Nephron progenitor cell (in vitro differentiated cells): ENCODE data around the gene TGIF1.
A peak's percentile ranks its signal among the peaks of the same experiment; 100 is the strongest.

Source experiments
- DNase-seq: peaks from one replicate; pipeline ENCODE4 v3.0.0; 2021
- H3K27ac Mint-ChIP-seq: 2 replicates; pipeline ENCODE4 v1.8.0; 2021; ENCODE audit warnings: mild to moderate bottlenecking, moderate library complexity, mixed read lengths
- H3K27me3 Mint-ChIP-seq: 2 replicates; pipeline ENCODE4 v1.8.0; 2021; ENCODE audit warnings: mild to moderate bottlenecking, low read depth, mixed read lengths; ENCODE audit not compliant: poor library complexity
- H3K36me3 Mint-ChIP-seq: 2 replicates; pipeline ENCODE4 v1.8.0; 2021; ENCODE audit warnings: low read depth, mixed read lengths
- H3K4me1 Mint-ChIP-seq: 2 replicates; pipeline ENCODE4 v1.8.0; 2021; ENCODE audit warnings: mixed read lengths
- H3K4me3 Mint-ChIP-seq: 2 replicates; pipeline ENCODE4 v1.8.0; 2021; ENCODE audit warnings: mild to moderate bottlenecking, moderate library complexity, mixed read lengths
- H3K9me3 Mint-ChIP-seq: 2 replicates; pipeline ENCODE4 v1.8.0; 2021; ENCODE audit warnings: mild to moderate bottlenecking, moderate library complexity, mixed read lengths
- TF ChIP-seq, protein P1 (sequence below): fragments of 200-600 bp; sonication (generic); IDR thresholded peaks from 2 replicates; pipeline ENCODE4 v1.5.0; 2021; ENCODE audit warnings: antibody characterized with exemption

Gene TGIF1

DNA sequence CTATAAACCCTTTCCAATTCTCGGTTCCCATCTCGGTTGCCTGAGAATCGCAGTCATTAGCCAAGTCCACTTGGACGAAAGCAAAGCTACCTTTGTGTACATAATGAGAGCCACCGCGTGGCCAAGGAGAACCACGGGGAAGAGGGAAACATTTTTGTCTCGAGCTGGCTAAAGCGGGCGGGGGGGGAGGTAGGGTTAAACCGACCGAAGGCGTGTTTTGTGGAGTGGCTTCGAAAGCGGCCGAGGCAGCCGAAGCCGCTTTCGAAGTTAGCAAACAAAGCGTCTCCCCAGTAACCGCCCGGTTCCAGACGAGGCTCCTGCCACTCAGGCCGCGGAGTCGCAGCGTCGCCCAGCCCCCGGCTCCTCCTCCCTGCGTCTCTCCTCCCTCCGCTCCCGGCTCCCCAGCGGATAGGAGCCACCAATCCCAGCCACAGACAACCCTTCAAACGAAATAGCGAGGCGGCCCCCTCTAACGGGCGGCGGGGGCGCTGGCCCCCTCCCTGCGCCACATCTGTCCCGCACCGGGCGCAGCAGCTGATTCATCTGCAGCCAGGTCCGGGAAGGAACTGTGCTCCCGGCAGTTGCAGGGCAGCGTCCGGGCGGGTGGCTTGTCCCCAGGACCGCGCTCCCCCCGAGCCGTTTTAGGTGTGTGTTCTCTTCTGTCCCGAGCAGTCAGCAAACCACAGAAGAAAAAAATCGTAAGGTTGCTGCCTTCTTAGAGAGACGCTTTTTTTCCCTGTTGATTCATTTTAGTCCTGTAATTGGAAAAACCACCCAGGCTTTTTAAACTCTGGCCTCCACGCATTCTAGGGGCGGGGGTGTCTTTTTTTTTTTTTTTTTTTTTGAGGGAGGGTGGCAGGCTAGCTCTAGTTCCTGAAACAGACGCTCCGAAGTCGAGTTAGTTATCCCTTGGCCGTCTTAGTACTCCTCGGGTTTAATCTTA is 1.8 kb upstream of the TGIF1 start:
- Mint-ChIP-seq H3K4me1 (peaks cover 43% of the 10 kb centered on the region), H3K4me3 (peak overlapping the region; percentile 91), H3K9me3 (no peaks in the 10 kb centered on the region), H3K36me3 (no peaks in the 10 kb centered on the region), H3K27me3 (no peaks in the 10 kb centered on the region), H3K27ac (peak overlapping the region; percentile 100)
- TF ChIP-seq, protein P1, sequence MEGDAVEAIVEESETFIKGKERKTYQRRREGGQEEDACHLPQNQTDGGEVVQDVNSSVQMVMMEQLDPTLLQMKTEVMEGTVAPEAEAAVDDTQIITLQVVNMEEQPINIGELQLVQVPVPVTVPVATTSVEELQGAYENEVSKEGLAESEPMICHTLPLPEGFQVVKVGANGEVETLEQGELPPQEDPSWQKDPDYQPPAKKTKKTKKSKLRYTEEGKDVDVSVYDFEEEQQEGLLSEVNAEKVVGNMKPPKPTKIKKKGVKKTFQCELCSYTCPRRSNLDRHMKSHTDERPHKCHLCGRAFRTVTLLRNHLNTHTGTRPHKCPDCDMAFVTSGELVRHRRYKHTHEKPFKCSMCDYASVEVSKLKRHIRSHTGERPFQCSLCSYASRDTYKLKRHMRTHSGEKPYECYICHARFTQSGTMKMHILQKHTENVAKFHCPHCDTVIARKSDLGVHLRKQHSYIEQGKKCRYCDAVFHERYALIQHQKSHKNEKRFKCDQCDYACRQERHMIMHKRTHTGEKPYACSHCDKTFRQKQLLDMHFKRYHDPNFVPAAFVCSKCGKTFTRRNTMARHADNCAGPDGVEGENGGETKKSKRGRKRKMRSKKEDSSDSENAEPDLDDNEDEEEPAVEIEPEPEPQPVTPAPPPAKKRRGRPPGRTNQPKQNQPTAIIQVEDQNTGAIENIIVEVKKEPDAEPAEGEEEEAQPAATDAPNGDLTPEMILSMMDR: no peak
- peak; percentile 91 for DNase-seq

DNA sequence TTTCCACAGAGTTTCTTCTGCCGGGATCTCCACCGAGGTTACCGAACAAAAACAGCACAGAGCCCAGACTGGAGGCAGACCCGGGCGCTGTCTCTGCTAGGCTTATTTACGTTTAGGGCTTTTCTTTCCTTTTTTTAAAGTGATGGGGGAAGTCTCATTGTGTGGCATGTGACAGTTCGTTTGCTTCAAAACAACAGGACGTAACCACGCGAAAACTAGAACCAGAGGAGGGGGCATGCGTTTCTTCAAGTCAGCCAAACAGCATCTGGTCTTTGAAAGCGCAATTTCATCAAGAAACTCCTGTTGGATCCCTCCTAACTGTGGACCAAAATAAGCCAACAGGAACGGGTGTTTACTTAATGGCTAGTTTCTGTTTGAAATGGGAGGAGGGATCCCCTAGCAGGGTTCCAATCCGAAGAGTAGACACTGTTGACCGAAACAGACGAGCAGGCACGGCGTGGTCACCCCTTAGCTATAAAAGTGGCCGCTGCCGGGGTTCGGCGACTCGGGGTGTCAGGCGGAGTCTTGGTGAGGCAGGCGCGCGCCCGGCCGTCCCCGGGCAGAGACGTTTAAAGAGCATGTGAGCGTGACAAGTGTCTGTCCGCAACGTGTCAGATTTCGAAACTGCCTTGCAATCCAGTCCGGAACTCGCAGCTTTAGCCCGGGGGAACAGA is 997 bp upstream of the TGIF1 start:
- no peaks in the 10 kb centered on the region for H3K27me3 Mint-ChIP-seq
- peaks cover 49% of the 10 kb centered on the region for H3K4me1 Mint-ChIP-seq
- TF ChIP-seq, protein P1: no peak
- no peaks in the 10 kb centered on the region for H3K36me3 Mint-ChIP-seq
- H3K4me3 Mint-ChIP-seq: peak overlapping the region; percentile 91
- H3K9me3 Mint-ChIP-seq: no peaks in the 10 kb centered on the region
- H3K27ac Mint-ChIP-seq: peak overlapping the region; percentile 100
- peak; percentile 70 for DNase-seq

DNA sequence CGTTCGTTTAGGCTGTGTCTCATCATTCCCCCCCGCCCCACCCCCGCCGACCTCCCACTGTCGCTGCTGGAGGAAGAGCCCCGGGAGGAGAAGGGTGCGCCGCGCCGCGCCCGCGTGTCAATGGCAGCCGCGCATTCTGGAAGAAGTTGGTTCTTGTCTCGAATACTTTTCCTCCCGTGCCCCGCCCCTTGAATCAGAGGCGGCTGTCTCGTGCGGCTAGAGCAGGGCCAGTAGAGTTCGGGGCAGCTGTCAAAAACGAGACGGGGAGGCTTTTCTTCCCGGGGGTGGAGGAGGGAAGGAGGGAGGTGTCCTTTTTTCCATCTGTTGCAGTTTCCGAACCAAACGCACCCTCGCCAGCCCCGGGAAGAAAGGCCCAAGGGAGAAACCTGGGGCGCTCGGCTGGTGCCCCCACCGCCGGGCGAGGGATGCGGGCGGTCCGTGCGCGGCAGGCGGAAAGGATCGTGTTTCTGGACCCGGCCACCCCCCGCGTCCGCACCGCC is 410 bp upstream of the TGIF1 start:
- H3K36me3 Mint-ChIP-seq: no peaks in the 10 kb centered on the region
- DNase-seq: peak; percentile 79
- no peaks in the 10 kb centered on the region for H3K9me3 Mint-ChIP-seq

DNA sequence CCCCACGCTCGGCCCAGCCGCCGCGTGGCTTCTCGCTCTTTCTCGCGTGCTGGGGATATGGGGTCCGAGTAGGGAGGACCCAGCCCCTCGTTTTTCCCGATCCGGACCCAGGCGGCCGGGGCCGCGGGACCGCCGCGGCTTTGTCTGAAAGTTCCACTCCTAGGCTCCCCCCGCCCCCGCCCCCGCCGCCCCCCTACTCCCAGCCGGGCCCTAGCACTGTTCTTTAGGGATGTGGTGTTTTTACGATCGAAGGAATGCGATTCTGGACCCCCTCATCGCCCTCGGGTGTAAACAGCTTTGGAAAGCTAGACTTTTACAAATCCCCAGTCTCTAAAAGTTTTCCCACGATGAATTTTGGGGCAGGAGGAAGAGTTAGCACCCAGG is 819 bp downstream of the TGIF1 start:
- H3K27ac Mint-ChIP-seq: peak overlapping the region; percentile 99
- H3K36me3 Mint-ChIP-seq: no peaks in the 10 kb centered on the region
- H3K27me3 Mint-ChIP-seq: no peaks in the 10 kb centered on the region
- TF ChIP-seq, protein P1: no peak
- peaks cover 54% of the 10 kb centered on the region for H3K4me1 Mint-ChIP-seq
- H3K9me3 Mint-ChIP-seq: no peaks in the 10 kb centered on the region
- H3K4me3 Mint-ChIP-seq: peak overlapping the region; percentile 91
- DNase-seq: no peak

More for the DNA sequence above, 410 bp upstream of the TGIF1 start:
- Mint-ChIP-seq H3K27me3 (no peaks in the 10 kb centered on the region), H3K4me1 (peaks cover 53% of the 10 kb centered on the region), H3K27ac (peak overlapping the region; percentile 100), H3K4me3 (peak overlapping the region; percentile 91)
- TF ChIP-seq, protein P1: no peak

DNA sequence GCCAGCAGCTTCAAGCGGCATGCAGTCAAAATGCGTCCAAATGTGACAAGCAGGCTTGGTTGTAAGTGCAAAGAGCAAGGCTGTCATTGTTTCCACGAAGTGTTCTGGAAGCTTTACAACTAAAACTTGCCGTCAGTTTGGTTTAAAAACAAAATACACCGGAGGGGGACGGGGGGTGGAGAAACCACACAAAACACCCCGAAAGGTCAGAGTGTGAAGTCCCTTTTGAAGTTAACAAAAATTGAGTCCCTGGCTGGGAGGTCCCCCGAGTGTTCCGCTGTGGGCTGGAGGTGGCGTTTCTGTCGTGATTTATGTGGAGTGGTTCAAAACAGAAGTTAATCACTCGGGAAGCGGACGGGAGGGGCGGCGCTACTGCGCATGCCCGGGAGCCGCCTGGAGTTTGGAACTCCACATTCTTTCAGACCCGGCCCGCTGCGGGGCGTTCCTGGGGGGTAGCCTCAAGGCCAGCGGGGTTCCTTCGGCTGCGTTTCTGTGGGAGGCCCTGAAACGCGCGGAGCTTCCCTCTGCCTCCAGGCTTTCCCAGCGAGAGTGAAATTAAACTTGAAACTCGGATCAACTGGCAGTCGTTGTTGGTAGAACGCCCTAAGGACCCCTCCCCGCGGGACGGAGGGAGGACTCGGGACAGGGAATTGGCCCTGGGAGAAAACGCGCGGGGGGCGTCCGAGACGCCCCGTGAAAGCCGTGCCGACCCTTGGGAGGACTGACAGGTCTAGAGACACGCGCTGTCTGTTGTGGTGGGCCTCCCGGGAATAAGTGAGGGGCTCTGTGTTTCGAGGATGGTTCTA is 1.4 kb downstream of the TGIF1 start:
- Mint-ChIP-seq H3K36me3 (peaks cover 3% of the 10 kb centered on the region), H3K4me3 (peak overlapping the region; percentile 91), H3K27ac (peak overlapping the region; percentile 99), H3K27me3 (no peaks in the 10 kb centered on the region), H3K9me3 (no peaks in the 10 kb centered on the region), H3K4me1 (peaks cover 54% of the 10 kb centered on the region)
- TF ChIP-seq, protein P1: no peak
- peak; percentile 97 for DNase-seq
